GM19455 (cell line): ENCODE measurements around the gene CYP11A1.

Source experiments
- ATAC-seq: cut with Tn5 transposase; IDR thresholded peaks from one replicate; pipeline ENCODE4 v1.9.1; 2021; ENCODE audit not compliant: unreplicated experiment

Gene CYP11A1

DNA sequence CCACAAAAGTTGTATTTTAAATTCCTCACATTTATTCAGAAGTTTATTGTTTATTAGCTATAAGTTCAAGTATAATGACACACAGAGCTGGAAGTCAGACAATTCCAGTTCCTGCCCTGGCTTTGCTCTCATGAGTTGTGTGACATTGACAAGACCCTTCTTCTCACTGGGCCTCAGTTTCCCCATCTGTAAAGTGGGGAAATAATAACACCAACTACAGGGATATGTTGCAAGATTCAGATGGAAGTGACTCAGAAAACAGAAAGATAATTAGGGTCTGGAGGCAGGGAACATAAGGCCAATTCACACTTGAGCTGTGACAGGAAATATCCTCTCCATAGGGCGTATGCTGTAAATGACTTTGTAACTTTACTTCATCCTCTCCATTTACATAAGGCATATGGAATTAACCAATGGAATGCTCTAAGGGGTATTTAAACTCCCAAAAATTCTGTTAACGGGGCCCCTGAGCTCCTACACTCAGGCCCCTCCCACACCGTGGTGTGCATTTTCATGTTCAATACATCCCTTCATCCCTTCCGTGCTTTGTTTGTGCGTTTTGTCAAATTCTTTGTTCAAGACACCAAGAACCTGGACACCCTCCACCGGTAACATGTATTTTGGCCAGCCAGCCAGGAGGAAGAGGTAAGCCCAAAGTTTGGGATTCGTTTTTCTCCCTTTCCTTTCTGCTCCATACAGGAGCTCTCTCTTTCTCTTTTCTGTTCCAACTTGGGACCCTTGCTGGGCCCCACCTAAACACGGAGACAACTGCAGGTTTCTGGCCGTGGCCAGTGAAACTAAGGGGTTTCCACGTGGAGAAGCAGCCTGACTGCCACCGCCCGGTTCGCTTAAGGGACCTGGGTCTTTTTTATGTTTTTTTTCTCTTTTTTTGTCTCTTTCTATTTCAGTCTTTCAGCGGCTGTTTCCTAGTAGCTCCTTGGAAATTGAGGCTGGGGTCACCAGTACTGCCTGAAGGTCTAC, 16.9 kb downstream of the CYP11A1 start:
- no peak for ATAC-seq

DNA sequence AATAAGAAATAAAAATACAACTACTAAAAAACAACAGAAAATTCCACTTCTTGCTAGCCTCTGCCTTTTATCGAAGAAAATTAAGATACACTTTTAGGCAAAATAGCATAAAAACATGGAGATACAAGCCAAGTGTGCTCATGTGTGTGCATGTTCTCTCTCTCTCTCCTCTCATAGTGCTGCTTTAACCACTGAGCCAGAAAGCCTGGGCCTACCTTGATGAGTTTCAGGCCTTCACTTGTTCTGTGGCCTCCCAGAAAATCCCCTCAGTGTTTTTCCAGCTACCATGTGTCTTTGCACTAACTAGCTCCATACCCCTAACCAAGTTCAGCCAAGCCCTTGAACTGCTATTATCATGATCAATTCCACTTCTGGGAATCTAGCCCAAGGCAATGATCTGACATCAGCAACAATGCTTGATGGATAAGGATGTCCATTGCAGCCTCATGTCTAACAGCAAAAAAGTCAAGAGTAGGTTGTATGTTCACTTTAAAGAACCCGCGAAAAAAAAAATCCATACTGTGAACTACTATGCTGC, 18.1 kb downstream of the CYP11A1 start:
- no peak for ATAC-seq

DNA sequence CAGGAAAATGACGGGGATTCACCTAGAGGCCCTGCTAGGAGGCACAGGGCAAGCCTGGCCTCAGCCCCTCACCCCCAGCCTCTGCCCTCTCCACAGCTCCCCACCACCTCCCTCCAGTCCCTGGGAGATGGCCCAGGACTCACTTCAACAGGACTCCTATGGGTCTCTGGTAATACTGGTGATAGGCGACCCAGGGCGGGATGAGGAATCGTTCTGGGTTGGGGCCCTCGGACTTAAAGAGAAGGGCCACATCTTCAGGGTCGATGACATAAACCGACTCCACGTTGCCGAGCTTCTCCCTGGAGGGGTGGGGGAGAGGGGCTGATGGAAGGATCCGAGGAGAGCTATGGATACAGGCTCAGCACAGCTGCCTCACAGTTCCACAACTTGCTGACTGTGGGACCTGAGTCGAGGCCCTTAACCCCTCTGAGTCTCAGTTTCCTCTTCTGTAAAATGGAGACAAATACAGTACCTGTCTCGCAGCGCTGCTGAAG, 19.6 kb downstream of the CYP11A1 start:
- ATAC-seq: no peak

DNA sequence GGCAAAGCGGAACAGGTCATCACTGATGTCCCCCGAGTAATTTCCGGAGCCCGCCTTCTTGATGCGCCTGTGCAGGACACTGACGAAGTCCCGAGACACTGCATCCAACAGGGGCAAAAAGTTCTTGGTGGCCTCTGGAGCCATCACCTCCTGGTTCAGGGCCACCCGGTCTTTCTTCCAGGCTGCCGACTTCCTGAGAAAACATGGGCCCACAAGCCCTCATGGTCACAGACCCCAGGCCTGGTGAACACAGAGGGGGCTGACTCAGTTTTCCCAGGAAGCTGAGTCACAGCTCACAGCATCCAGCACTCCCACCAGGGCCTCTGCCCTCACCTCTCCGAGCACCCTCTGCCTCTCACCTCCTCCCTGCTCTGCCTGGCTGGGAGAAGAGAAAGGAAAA, 22.4 kb downstream of the CYP11A1 start:
- ATAC-seq: no peak

DNA sequence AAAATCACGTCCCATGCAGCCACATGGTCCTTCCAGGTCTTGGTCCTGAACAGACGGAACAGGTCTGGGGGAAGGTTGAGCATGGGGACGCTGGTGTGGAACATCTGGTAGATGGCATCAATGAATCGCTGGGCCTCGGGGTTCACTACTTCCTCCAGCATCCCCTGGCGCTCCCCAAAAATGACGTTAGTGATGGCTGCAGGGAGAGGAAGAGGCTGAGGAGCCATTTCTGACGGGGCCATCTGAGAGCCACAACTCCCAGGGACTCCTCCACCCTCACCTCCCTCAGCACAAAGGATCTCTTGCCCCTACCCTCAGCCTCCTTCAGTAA, 23.7 kb downstream of the CYP11A1 start:
- ATAC-seq: no peak

DNA sequence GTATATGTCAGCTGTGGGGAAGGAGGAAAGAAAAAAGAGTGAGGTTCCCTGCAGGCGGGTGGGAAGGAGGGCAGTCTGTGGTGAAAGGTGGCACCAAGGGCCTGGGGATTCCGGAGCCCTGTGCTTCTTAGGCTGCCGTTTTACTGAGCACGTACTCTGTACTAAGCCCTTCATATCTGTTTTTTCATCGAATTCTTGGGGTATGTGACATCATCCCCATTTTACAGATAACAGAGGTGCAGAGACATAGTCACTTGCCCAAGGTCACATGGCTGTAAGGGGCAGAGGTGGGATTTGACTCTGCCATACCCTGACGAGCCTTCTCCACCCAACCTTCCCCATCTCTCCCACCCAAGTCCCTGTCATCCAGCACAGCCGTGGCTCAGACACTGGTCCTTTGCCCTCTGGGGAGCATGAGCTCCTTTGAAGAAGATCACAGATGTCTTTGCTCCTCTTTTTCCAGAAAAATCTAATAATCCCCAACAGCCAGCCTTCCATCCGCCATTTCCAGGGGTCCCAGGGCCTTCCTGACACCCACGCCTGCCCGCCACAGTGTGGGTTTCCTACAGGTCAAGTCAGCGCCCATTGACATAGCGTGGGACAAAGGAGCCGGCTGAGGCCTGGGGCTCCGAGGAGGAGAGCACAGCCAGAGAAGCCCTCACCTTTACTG, 24.2 kb downstream of the CYP11A1 start:
- no peak for ATAC-seq

DNA sequence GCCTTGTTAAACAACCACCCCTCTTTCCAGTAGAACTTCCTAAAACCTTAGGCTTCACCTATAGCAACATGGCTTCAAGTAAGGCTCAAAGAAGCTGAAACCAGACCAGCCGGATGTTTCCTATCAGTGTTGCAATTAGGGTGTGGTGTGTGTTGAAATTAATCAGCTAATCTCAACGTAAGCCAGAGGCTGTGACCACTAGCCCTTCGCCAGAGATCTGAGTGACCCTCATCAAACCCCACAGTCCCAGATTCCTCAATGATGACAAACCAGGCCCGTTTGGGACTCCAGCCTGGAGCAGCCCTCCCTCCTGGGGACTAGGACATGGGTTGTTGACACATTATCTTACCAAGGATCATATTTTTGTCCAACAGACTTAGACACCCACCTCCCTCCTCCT, 27.3 kb downstream of the CYP11A1 start:
- no peak for ATAC-seq

DNA sequence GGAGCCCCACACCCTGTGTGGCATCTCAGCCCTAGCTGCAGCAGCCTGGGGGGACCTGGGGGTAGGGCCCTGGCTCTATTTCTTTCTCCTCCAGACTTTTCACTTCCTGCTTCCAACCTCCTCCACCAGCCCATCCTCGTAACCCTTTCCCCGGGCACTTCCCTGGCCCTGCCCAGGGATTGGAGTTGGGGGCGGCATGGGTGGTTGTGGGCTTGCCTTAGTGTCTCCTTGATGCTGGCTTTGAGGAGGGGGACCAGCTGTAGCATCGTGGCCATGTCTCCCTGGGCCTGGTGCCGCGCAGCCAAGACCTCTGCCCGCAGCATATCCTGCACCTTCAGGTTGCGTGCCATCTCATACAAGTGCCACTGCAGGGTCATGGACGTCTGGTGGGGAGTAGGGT, 28.1 kb downstream of the CYP11A1 start:
- ATAC-seq: no peak

DNA sequence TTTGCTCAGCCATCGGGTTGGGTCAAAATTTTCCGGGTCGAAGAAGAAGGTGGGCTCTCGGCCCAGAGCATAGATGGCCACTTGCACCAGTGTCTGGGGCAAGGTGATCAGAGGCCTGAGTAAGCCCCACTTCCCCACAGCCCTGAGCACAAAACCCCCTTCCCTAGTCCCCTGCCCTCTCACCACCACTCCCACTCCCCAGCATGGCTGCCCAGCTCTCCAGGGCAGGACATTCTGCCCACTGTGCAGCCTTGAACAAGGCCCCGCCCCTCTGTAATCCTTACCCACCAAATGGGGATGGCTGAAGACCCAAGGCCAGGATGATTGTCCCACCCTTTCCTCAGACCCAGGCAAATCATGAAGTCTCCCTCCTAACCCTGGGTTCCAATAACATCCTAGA, 28.8 kb downstream of the CYP11A1 start:
- ATAC-seq: no peak

DNA sequence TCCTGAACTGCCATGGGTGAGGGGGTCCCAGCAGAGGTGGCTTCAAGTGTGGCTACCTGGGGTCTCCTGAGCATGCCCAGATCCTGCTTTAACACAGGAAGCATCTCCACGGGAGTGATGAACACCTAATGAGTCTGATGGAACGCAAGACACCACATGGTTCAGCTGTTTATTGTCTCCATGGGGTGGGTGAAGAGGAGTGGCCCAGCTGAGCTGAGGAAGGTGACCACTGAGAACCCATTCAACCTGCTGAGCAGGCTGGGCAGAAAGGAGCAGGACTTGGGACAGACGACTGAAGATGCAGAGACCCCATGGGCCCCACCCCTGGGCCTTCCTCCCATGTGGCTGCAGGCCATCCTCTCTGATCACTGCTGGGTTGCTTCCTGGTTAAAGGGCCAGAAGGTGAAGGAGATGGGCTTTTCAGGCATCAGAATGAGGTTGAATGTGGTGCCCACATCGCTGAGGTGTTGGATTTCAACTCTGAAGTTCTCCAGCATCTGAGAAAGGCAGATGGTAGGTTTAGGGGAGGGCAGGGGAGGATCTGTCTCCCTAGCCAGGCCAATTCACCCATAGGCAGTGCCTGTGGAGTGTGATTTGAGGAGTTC, 29.7 kb downstream of the CYP11A1 start:
- ATAC-seq: no peak

DNA sequence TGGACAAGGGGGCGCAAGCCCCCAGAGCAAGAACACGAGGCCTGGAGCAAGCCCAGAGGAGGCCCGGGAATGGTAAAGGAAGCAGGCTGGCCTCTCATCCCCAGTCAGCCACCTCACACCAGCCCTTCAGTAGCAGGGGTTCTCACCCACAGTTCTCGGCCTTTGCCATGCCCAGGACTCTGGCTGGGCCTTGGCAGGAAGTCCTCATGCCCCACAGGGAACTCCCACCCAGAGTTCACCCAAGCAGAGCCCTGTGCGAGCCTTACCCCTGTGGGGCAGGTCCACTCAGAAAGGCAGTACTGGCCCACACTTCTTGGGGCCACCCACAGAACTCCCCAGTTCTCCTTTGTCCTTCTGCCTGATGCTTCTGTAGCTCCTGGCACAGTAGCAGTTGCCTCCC, 30.3 kb downstream of the CYP11A1 start:
- ATAC-seq: no peak

DNA sequence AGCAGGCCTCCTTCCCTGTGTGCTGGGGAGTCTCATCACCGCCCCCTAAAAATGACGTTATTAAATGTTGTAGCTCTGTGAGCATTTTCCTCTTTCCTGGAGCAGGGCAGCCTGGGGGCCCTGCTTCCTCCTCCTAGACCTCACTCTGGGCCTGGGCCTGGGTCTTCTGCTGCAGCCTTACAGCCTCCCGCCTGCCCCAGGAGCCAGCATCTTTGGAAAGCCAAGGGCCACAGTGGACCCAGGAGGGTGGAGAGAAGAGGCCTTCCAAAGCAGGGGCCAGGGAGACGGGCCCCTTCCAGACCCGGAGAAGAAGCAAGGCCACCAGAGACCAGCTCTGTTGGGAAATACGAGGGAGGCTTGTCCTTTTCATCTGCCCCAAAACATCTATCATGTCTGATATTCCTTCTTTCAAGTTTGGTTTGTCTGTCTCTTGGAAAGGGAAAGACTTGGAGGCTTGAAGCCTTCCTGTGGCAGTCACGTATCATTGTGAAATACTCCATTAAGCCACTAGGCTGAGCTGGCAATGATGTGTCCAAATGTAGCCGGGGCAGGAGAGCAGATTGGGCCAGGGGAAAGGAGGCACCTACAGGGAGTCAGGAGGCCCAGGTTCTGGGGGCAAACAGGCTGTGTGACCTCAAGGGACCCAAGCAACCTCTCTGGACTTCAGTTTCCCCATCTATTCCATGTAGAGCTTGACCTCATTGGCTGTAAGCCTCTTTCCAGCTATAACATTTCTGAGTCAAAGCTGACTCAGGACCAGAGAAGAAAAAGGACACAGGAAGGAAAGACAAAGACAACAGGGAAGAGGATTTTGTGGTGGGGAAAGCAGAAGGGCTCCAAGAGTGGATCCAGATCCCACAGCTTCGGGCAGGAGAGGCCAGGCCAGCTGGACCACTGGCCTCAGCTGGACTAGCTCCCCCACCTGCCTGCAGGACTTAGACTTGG, 31.1 kb downstream of the CYP11A1 start:
- no peak for ATAC-seq

DNA sequence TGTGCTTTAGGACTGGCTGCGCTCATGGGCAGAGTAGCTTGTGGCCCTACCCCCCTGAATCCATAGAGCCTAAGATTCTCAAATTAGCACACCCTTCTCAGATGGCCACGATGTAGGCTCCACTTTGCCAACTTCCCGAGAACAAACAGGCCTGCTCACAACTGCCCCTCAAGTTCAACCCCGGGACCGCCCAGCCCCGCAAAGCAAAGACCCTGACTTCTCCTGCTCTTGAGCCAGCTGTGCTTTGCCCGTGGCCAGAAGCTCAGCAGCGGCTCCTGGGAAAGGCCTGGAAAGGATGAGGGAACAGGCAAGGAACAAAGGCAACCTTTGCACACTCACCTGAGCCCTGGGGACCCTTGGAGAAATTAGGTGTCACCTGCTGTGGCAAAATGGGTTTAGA, 32.0 kb downstream of the CYP11A1 start:
- ATAC-seq: no peak

DNA sequence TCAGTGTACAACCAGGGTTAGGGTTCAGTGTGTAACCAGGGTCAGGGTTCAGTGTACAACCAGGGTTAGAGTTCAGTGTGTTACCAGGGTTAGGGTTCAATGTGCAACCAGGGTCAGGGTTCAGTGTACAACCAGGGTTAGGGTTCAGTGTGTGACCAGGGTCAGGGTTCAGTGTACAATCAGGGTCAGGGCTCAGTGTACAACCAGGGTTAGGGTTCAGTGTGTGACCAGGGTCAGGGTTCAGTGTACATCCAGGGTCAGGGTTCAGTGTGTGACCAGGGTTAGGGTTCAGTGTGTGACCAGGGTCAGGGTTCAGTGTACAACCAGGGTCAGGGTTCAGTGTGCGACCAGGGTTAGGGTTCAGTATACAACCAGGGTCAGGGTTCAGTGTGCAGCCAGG, 33.3 kb downstream of the CYP11A1 start:
- ATAC-seq: no peak

DNA sequence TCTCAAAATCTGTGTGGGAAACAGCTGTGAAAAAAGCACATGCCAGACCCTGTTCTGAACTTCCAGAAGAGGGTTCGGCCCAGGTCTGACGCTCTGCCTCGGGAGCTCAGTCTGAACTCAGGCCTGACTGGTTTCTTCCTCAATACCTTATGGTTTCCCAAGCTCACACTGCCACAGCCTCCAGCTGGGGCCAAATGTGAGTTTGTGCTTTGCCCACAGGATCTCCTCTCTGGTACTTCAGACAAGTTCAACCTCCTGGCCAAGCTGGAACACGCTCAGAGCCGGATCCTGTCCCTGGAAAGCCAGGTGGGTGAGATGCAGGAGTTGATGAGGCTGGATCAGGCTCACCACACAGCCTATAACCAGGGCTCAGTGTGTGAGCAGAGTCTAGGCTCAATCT, 33.8 kb downstream of the CYP11A1 start:
- ATAC-seq: no peak

DNA sequence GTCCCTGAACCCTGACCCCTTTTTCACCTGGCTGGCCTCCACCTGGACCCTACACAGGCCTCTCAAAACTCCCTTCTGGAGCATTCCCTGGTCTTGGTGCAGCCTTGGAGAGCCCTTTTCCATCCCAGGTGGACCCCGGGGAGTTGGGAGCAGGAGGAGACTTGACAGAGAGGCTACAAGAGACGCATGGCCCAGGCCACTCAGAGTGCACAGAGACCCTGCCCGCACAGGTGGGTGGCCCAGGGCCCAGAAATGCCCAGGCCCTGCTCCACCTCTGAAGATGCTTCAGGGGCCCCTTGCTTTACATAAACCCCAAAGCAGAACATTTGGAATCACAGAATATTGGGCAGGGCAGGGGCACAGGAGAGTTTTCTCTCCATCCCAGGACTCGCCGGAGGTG, 34.4 kb downstream of the CYP11A1 start:
- no peak for ATAC-seq

DNA sequence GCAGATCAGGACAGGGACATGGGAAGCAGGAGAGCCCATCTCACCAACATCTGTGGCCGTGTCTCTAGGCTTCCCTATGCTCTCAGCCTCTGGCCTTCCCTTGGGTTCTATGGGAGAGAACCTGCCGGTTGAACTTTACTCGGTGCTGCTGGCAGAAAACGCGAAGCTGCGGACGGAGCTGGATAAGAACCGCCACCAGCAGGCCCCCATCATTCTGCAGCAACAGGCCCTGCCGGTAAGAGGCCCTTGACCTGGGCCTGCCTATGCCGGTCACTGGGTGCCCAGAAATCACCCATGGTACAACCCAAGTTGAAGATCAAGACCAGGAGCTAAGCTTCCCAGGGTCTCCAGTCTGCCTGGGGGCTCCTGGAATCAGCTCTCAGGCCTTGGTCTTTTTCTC, 34.8 kb downstream of the CYP11A1 start:
- no peak for ATAC-seq

DNA sequence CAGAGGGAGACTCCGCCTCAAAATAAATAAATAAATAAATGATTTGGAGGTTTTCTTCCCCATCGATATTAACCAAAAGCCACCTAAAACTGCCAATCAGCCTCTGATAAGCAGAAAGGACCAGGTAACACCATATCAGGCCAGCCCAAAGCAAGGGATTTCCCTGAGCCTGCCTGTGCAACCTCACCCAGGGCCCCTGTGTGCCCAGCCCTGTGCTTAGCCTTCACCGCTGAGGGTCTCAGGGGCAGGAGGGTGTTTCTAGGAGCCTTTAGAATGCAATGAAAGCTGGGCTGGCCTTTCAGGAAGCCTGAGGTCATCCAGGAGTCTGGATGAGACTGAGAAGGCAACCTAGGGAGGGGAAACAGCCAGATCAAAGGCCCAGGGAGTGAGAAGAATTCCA, 35.4 kb downstream of the CYP11A1 start:
- no peak for ATAC-seq

DNA sequence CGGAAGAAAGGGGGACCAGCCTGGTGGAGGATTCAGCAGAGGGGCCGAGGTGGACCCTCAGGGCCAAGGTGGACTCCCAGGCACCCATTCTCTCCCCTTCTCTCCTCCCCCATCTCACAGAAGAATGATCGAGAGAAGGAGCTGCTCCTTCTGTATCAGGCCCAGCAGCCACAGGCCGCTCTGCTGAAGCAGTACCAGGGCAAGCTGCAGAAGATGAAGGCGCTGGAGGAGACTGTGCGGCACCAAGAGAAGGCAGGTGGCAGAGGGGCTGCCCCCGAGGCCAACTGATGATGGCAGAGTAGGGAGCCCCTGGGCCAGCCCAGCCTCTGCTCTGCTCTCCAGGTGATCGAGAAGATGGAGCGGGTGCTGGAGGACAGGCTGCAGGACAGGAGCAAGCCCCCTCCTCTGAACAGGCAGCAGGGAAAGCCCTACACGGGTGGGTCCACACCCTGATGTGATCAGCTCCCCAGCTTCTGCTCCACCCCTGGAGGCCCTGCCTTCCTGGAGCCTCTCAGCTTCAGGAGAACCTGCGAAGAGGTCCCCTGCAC, 36.5 kb downstream of the CYP11A1 start:
- no peak for ATAC-seq

DNA sequence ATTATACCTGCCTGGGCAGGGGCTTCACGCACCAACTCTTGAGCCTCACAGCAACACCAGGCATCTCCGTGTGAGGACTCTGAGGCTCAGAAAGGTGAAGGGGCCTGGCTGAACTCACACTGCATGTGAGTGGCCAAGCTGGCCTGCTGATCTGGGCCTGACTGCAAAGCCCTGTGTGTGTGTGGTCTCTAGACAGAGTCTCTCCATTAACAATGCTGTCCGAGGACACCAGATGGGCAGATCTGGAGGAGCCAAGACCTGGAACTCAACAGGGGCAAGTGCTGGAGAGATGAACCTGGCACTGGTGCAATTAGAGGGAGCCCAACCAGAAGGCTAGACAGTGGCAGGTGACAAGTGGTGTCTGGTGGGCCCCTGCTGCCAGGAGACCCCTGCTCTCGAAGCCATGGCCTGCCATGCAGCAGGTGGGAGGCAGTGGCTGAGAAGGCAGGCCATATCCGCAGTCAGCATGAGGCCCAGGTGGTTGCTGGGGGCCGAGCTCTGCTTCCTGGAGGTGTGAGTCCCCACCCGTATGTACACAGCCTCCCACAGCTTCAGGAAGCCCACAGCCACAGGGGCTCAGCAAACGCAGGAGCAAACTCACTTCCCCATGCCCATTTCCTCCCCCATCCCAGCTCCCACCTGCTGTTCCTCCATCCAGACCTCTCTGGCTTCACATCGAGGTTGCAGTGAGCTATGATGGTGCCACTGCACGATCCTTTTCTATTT, 39.0 kb downstream of the CYP11A1 start:
- no peak for ATAC-seq
